Nephron progenitor cell (in vitro differentiated cells): ENCODE results near the gene INPP5J.
A peak's percentile ranks its signal among the peaks of the same experiment; 100 is the strongest.
"Not testable (repeated sequence)": the region's sequence is repeated elsewhere in the genome, so short reads cannot be mapped to it uniquely, and the experiment has no call there.

Experiments used
- DNase-seq: peaks from one replicate; pipeline ENCODE4 v3.0.0; 2021
- H3K27ac Mint-ChIP-seq: 2 replicates; pipeline ENCODE4 v1.8.0; 2021; ENCODE audit warnings: mild to moderate bottlenecking, moderate library complexity, mixed read lengths
- H3K27me3 Mint-ChIP-seq: 2 replicates; pipeline ENCODE4 v1.8.0; 2021; ENCODE audit warnings: mild to moderate bottlenecking, low read depth, mixed read lengths; ENCODE audit not compliant: poor library complexity
- H3K36me3 Mint-ChIP-seq: 2 replicates; pipeline ENCODE4 v1.8.0; 2021; ENCODE audit warnings: low read depth, mixed read lengths
- H3K4me1 Mint-ChIP-seq: 2 replicates; pipeline ENCODE4 v1.8.0; 2021; ENCODE audit warnings: mixed read lengths
- H3K4me3 Mint-ChIP-seq: 2 replicates; pipeline ENCODE4 v1.8.0; 2021; ENCODE audit warnings: mild to moderate bottlenecking, moderate library complexity, mixed read lengths
- H3K9me3 Mint-ChIP-seq: 2 replicates; pipeline ENCODE4 v1.8.0; 2021; ENCODE audit warnings: mild to moderate bottlenecking, moderate library complexity, mixed read lengths
- CTCF ChIP-seq: fragments of 200-600 bp; sonication (generic); IDR thresholded peaks from 2 replicates; pipeline ENCODE4 v1.5.0; 2021; ENCODE audit warnings: antibody characterized with exemption

The INPP5J gene

GRCh38 chr22:31162015-31162765, 39.4 kb downstream of the INPP5J start:
- Mint-ChIP-seq H3K27me3 (peaks cover 25% of the 10 kb centered on the region), H3K27ac (no peak overlapping the region), H3K36me3 (peaks cover 28% of the 10 kb centered on the region), H3K9me3 (peaks cover 5% of the 10 kb centered on the region), H3K4me1 (peaks cover 29% of the 10 kb centered on the region), H3K4me3 (peak overlapping the region; percentile 93)
- TF ChIP-seq CTCF, result no peak
- no peak for DNase-seq

- H3K27ac Mint-ChIP-seq, result no peak overlapping the region
- peaks cover 45% of the 10 kb centered on the region for H3K36me3 Mint-ChIP-seq
- no peaks in the 10 kb centered on the region for H3K9me3 Mint-ChIP-seq
- H3K4me1 Mint-ChIP-seq, result no peaks in the 10 kb centered on the region
- H3K27me3 Mint-ChIP-seq, result no peaks in the 10 kb centered on the region
- DNase-seq, result no peak
- no peak overlapping the region for H3K4me3 Mint-ChIP-seq
- no peak for TF ChIP-seq CTCF
These were observed 48.2 kb downstream of the INPP5J start for GRCh38 chr22:31170971-31171370.

GRCh38 chr22:31171734-31172133, 49.0 kb downstream of the INPP5J start:
- not testable (repeated sequence) for H3K9me3 Mint-ChIP-seq, DNase-seq, H3K4me1 Mint-ChIP-seq, H3K27me3 Mint-ChIP-seq, H3K27ac Mint-ChIP-seq, H3K4me3 Mint-ChIP-seq
- H3K36me3 Mint-ChIP-seq, result peaks cover 46% of the 10 kb centered on the region

- H3K27ac Mint-ChIP-seq, result no peak overlapping the region
- peaks cover 40% of the 10 kb centered on the region for H3K36me3 Mint-ChIP-seq
- H3K27me3 Mint-ChIP-seq, result no peaks in the 10 kb centered on the region
- H3K4me3 Mint-ChIP-seq, result no peak overlapping the region
- no peak for TF ChIP-seq CTCF
- H3K4me1 Mint-ChIP-seq, result no peaks in the 10 kb centered on the region
- no peaks in the 10 kb centered on the region for H3K9me3 Mint-ChIP-seq
- no peak for DNase-seq
These were observed 50.8 kb downstream of the INPP5J start for GRCh38 chr22:31173386-31174145.

- H3K27ac Mint-ChIP-seq, result no peak overlapping the region
- H3K4me1 Mint-ChIP-seq, result peaks cover 9% of the 10 kb centered on the region
- H3K27me3 Mint-ChIP-seq, result no peaks in the 10 kb centered on the region
- no peak overlapping the region for H3K4me3 Mint-ChIP-seq
- TF ChIP-seq CTCF, result no peak
- no peak for DNase-seq
- H3K9me3 Mint-ChIP-seq, result peaks cover 9% of the 10 kb centered on the region
- H3K36me3 Mint-ChIP-seq, result peaks cover 55% of the 10 kb centered on the region
These were observed 54.2 kb downstream of the INPP5J start for GRCh38 chr22:31176923-31177322.

GRCh38 chr22:31177420-31178162, 54.8 kb downstream of the INPP5J start:
- Mint-ChIP-seq H3K36me3 (peaks cover 62% of the 10 kb centered on the region), H3K4me1 (peaks cover 9% of the 10 kb centered on the region), H3K9me3 (peaks cover 11% of the 10 kb centered on the region), H3K27ac (no peak overlapping the region), H3K4me3 (no peak overlapping the region), H3K27me3 (no peaks in the 10 kb centered on the region)
- no peak for TF ChIP-seq CTCF
- no peak for DNase-seq
